HG03521 (cell line): Measurements from ENCODE around the gene APOBEC3G.
"Not testable (repeated sequence)": the region's sequence is repeated elsewhere in the genome, so short reads cannot be mapped to it uniquely, and the experiment has no call there.

Experiments used
- ATAC-seq: cut with Tn5 transposase; IDR thresholded peaks from one replicate; pipeline ENCODE4 v1.9.1; 2021; ENCODE audit warnings: mild to moderate bottlenecking, moderate library complexity; ENCODE audit not compliant: unreplicated experiment

Gene APOBEC3G

GRCh38 chr22:39077026-39077840 lies at the start of gene APOBEC3G:
TSS of gene APOBEC3G (plus strand) at chr22:39077275. CDS start at chr22:39077362, 87 bp downstream.
- ATAC-seq: peak; percentile 64

DNA sequence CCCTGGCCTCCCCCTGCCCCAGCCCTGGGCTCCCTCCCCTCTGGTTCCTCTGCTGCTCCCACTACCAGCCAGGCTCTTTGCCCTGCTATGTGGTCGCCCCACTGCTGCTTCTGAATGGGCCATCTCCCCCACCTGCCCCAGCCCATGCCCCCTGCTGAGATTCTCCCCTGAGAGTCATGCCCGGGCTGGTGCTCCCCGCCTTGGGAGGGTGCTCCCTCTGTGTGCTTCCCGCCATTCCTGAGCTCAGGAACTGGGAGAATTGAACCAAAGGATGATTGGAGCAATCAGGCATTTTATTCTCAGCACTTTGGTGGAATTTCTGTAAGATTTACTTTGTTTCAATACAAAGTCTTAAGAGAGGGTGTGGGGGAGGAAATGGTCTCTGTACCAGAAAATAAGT lies 49.4 kb upstream of the APOBEC3G start:
- ATAC-seq: no peak

DNA sequence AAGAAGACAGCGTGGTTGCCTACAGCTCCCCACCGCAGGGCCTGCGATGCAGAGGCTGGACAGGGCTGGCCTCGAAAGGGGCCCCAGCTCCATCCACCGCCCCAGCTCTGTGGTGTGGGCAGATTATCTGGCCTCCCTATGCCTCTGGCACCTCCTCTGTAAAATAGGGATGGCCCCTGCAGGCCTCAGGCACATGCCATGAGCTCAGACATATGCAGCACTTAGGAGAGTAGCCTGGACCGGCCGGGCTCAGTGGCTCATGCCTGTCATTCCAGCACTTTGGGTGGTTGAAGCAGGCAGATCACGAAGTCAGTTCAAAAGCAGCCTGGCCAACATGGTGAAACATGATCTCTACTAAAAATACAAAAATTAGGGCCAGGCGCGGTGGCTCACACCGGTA lies 48.8 kb upstream of the APOBEC3G start:
- ATAC-seq: no peak

GRCh38 chr22:39029227-39029626 lies 47.8 kb upstream of the APOBEC3G start:
- ATAC-seq: no peak

GRCh38 chr22:39030705-39031104 lies 46.4 kb upstream of the APOBEC3G start:
- ATAC-seq: no peak

- ATAC-seq: not testable (repeated sequence)
Observed at GRCh38 chr22:39031434-39032295, 45.4 kb upstream of the APOBEC3G start.

- ATAC-seq: not testable (repeated sequence)
Observed at GRCh38 chr22:39037071-39037470, 40.0 kb upstream of the APOBEC3G start.

- ATAC-seq: no peak
Observed at GRCh38 chr22:39039306-39040126, 37.6 kb upstream of the APOBEC3G start.

DNA sequence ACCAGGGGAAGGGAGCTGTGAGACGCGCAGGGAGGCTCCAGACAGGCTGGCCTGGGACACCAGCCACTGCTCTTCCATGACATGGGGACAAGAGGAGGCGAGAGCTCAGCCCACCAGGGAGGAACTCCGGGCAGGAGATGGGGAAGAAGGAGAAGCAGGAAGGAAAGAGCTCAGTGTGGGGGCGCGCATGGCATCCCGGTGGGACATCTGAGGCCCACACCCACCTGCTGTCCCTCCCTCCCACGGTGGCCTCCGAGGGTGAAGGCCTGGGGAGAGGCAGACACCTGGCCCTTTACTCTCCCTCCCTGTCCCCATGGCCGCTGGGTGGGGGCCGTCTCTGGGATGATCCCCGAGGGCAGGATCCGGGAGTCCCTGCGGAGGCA lies 36.9 kb upstream of the APOBEC3G start:
- ATAC-seq: not testable (repeated sequence)

- ATAC-seq: peak; percentile 79
Observed at GRCh38 chr22:39040538-39041296, 36.4 kb upstream of the APOBEC3G start, which contains the start of gene APOBEC3F. TSS of gene APOBEC3F (plus strand) at chr22:39040864. CDS start at chr22:39040961, 97 bp downstream.

DNA sequence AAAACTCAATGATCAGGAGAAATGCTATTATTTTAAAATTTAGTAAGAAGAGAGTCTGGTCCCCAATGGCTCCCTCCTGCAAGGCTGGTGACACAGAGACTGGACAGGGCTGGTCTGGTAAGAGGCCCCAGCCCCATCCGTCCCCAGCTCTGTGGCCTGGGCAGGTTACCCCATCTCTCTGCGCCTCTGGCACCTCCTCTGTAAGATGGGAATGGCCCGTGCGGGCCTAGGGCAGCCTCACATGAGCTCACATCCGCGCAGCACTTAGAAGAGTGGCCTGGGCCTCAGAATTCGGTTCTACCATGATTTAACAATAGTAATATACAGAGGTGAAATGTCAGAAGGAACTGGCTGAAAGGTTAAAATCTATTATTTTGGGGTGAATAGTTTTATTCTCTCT lies 35.2 kb upstream of the APOBEC3G start:
- no peak for ATAC-seq

DNA sequence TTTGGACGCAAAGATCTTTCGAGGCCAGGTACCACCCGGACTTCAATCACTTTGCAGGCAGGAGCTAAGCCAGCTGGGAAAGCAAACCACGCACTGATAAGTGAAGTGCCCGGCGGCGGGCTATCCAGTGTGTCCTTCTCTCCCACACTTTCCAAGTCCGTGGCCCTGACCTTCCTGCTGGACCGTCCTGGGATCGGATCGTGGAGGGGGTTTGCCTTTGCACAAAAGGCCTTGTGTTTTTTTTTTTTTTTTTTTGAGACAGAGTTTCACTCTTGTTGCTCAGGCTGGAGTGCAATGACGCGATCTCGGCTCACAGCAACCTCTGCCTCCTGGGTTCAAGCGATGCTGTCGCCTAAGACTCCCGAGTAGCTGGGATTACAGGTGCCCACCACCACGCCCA lies 34.0 kb upstream of the APOBEC3G start:
- not testable (repeated sequence) for ATAC-seq

- ATAC-seq: not testable (repeated sequence)
Observed at GRCh38 chr22:39045136-39045535, 31.9 kb upstream of the APOBEC3G start.

DNA sequence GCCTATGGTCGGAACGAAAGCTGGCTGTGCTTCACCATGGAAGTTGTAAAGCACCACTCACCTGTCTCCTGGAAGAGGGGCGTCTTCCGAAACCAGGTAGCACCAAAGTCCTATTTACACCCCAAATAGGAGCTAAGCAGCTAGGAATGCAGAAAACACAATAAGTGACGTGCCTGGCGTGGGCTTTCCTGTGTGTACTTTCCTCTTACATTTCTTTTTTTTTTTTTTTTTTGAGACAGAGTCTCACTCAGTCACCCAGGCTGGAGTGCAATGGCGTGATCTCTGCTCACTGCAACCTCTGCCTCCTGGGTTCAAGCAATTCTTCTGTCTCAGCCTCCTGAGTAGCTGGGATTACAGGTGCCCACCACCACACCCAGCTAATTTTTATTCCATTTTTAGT lies 27.6 kb upstream of the APOBEC3G start:
- not testable (repeated sequence) for ATAC-seq

DNA sequence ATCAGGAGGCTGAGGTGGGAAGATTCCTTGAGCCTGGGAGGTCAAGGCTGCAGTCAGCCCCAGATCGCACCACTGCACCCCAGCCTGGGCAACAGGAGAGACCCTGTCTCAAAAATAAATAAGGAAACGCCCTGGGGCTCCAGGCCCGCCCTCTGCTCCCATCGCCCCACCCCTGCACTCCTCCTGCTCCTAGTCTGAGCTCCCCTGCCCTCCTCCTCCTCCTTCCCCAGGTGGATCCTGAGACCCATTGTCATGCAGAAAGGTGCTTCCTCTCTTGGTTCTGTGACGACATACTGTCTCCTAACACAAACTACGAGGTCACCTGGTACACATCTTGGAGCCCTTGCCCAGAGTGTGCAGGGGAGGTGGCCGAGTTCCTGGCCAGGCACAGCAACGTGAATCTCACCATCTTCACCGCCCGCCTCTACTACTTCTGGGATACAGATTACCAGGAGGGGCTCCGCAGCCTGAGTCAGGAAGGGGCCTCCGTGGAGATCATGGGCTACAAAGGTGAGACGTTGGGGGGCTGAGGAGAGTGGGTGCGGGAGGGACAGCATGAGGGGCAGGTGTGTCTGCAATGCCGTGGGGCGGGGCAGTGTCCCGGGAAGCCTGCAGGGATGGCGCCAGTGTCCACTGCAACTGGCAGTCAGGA lies 25.1 kb upstream of the APOBEC3G start:
- not testable (repeated sequence) for ATAC-seq

GRCh38 chr22:39055658-39056057 lies 21.4 kb upstream of the APOBEC3G start:
- ATAC-seq: no peak

DNA sequence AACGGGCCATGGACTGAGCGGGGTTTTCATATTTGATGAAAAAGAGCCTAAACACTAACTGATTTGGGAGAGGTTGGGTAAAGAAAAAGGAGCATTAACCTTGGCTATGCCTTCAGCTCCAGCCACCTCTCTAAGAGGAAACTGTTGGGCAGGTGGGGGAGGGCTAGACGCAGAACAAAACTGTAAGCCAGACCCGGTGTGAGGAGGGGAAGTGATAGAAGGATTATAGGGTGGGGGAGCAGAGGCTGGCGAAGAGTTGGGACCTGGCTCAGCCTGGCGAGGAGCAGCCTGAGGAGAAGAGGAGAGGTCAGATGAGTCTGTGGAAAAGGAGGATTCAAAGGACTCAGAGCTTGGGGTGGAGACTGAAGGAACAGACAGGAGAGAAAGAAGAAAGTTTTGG lies 15.8 kb upstream of the APOBEC3G start:
- not testable (repeated sequence) for ATAC-seq

GRCh38 chr22:39061951-39062350 lies 15.1 kb upstream of the APOBEC3G start:
- ATAC-seq: not testable (repeated sequence)

GRCh38 chr22:39063904-39064303 lies 13.2 kb upstream of the APOBEC3G start:
- not testable (repeated sequence) for ATAC-seq
